Activated T-helper 1 cell treated with Interleukin-2 at 50 U/mL for 16 hours (primary cell): ENCODE measurements around the gene TYSND1.
"Not testable (repeated sequence)": the region's sequence is repeated elsewhere in the genome, so short reads cannot be mapped to it uniquely, and the experiment has no call there.

Source experiments
- DNase-seq: peaks from one replicate; pipeline ENCODE4 v3.0.0-alpha.2; 2020; ENCODE audit warnings: low read depth

The TYSND1 gene

DNA sequence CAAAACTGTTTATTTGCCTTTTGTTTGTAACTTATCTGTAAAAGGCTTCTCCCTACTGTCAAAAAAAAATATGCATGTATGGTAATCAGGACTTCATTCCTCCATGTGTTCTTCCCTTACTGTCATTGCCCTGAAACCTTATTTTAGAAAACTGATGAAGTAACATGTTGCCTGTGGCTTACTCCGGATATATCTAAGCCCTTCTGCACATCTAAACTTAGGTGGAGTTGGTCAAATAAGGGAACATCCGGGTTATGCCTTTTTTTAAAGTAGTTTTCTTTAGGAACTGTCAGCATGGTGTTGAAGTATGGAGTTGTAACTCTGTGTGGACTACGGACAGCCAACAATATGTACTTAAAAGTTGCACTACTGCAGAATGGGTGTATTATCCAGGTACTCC, 17.7 kb upstream of the TYSND1 start:
- no peak for DNase-seq

DNA sequence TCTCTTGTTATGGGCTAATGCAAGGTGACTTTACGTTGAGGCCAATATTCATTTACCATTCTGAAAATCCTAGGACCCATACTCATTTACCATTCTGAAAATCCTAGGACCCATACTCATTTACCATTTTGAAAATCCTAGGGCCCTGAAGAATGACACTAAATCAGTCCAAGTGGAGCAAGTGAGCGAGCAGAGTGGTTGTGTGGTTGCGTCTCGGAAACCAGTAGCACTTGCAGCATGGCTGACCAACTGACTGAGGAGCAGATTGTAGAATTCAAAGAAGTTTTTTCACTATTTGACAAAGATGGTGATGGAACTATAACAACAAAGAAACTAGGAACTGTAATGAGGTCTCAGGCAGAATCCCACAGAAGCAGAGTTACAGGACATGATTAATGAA, 16.9 kb upstream of the TYSND1 start:
- DNase-seq, result no peak

DNA sequence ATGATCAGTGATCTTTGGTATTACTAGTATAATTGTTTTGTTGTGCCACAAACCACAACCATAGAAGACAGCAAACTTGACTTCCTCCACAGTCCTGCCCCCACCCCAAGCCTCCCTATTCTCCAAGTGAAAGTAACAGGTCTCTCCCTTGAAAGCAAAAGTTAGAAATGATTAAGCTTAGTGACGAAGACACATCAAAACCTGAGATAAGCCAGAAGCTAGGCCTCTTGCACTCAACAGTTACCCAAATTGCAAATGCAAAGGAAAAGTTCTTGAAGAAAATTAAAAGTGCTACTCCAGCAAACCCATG, 16.3 kb upstream of the TYSND1 start:
- no peak for DNase-seq

DNA sequence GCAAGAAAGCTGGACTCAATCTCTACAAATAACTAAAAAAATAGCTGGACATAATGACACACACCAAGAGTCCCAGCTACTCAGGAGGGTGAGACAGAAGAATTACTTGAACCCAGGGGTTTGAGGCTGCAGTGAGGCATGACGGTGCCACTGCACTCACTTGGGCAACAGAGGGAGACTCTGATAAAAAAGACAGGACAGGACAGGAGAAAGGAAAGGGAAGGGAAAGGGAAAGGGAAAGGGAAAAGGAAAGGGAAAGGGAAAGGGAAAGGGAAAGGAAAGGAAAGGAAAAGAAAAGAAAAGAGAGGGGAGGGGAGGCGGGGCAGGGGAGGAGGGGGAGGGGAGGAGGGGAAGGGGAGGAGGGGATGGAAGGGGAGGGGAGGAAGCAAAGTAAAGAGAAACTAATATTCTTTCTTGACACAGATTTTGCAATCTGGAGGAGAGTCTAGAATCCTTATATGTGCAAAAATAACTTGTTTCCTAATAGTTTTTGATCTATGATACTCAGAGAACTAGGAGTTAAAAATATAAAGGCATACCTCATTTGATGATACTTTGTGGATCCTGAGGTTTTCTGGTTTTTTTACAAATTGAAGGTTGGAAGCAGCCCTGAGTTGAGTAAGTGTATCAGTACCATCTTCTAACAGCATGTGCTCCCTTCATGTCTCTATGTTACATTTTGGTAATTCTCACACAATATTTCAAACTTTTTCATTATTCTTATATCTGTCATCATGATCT, 15.8 kb upstream of the TYSND1 start:
- DNase-seq, result no peak

DNA sequence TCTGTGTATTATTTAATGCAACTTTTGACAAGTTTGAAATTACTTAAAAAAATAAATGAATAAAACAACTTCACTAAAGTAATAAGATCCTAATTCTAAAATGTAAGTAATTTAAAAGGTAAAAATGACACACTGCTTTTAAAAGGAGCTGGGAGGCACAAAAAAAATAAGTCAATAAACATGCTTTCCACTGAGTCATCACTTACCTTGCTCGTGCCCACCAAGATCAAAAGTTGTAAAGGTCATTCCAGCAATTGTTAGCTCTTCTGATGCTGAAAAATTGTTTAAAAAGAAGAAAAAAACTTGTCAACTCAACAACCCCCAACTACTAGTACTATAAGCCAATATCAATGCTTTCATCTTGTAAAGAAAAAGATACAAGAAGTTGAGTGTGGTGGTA, 14.3 kb upstream of the TYSND1 start:
- DNase-seq, result no peak

DNA sequence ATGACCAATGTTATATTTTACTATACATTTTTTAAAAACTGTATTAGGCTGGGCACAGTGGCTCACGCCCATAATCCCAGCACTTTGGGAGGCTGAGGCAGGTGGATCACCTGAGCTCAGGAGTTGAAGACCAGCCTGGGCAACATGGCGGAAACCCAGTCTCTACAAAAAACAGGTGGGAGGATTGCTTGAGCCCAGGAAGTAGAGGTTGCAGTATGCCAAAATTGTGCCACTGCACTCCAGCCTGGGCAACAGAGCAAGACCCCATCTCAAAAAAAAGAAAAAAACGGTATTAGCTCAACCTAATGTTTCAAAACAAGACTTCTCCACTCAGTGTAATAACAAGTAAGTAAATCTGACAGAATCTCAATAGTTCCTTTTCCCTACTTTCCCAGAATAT, 12.9 kb upstream of the TYSND1 start:
- DNase-seq, result not testable (repeated sequence)

DNA sequence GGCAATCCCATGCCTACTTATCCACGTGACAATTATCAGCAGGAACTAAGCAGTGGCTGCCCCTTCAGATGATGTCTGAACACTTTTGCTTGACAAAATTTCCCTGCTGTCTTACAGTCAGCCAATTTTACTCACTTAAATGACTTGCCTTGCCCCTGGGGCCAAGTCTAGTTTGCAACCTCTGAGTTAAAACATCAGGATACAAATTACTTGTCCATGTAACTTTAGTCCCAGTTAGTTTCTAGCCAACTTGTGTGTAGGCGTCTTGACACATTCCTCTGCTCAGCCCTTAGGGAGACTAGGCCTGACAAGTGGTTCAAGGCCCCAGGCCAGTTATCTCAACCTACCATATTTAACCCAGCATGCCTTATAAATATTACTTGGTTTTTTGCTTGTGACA, 11.6 kb upstream of the TYSND1 start:
- DNase-seq, result no peak

DNA sequence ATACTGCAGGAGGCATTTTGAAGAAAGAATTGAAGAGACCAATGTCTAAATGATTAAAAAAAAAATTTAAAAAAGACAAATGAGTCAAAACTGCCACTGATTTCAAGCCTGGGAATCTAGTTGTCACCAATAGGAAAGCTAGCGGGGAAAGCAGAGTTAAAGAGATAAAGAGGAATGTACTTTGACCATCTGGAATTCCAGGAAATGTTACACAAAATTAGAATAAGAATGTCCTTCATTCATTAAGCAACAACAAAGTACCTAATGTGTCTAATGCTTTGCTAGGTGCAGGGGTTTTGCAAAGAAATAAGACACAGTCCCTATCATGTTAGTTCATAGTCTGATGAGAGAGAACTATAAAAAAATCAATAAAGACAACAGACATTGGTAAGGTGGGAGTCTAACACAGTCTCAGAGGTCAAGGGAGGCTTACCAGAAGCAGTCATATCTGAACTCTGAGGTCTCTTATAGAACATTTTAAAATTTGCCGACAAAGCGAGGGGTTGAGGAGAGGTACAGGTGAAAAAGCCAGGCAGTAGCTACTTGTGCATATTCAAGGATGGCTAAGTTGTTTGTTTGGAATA, 8.8 kb upstream of the TYSND1 start:
- no peak for DNase-seq

DNA sequence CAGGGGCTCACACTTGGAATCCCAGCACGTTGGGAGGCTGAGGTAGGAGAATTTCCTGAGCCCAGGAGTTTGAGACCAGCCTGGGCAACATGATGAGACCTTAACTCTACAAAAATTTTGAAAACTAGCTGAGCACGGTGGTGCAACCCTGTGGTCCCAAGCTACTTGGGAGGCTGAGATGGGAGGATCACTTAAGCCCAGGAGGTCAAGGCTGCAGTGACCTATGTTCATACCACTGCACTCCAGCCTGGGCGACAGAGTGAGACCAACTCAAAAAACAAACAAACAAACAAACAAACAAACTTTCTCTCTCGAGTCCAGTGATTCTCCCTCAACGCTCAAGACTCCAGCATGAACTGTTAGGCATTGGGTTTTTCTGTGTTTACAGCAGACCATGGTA, 2.0 kb upstream of the TYSND1 start:
- no peak for DNase-seq

DNA sequence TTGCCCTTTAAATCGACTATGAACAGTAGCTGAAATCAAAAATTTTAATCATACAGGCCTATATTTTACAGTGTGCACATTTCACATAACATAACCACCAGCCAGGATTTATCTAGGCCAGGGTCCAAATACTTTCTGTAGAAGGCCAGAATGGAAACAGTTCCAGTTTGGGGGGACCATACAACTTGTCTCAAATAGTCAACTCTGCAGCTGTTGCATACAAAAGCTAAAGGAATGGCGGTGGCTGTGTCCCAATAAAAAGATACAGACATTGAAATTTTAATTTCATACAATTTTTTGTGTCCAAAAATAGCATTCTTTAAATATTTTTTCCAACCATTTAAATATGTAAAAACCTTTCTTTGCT, 742 bp upstream of the TYSND1 start:
- no peak for DNase-seq

DNA sequence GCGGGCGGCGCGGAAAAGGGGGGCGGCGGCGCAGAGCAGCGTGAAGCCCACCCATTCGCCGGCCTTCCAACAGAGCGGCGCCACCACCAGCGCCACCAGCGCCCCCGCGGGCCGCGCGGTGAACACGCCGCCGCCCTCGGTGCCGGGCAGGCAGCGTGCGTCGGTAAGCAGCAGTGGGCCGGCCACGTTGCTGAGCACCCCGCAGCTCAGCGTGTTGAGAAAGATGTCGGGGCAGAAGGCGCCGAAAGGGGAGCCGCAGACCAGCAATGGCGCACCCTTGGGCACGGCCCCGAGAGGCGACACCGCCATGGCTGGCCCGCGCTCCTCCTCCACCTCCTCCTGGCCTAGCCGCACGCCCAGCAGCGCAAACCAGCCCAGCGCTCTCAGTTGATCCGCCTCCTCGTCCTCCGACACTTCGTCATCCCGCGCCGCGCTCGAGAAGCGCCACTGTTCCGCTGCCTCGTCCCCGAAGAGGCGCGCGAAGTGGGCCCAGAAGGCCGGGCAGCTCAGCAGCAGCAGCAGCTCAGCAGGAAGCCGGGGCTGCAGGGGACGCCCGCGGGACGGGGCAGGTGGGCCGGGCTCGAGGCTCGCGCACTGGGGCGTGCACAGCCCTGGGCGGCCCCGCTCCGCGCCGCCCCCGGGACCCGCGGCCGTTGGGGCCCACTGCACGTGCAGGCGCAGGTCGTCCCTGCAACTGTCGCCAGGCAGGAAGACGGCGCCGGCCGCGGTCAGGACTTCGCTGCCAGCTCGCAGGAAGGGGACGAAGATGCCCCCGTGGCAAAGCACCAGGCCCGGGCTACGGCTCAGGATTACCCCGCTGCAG, 623 bp downstream of the TYSND1 start:
- peak; percentile 59 for DNase-seq

DNA sequence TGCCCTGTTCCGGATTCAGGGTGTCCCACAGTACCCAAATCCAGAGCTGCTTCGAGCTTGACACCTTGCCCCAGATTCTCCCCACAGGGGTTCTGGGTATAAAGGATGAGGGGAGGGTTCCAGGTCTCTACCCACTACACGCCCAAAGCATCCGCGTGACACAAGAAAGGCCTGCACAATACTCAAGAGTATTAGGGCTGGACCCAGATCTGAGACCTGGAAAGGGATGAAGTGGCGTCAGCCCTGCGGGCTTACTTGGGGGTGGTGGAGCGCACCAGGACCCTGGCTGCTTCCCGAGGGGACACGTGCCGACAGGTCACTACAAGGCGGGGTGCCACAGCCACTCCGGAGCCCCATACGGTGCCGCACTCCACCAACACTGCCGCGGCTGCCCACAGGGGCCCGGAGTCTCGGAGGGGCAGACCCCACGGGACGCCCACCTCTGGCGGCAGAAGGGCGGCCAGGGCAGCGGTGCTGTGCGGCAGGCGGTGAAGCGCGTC, 1.3 kb downstream of the TYSND1 start:
- DNase-seq, result no peak

DNA sequence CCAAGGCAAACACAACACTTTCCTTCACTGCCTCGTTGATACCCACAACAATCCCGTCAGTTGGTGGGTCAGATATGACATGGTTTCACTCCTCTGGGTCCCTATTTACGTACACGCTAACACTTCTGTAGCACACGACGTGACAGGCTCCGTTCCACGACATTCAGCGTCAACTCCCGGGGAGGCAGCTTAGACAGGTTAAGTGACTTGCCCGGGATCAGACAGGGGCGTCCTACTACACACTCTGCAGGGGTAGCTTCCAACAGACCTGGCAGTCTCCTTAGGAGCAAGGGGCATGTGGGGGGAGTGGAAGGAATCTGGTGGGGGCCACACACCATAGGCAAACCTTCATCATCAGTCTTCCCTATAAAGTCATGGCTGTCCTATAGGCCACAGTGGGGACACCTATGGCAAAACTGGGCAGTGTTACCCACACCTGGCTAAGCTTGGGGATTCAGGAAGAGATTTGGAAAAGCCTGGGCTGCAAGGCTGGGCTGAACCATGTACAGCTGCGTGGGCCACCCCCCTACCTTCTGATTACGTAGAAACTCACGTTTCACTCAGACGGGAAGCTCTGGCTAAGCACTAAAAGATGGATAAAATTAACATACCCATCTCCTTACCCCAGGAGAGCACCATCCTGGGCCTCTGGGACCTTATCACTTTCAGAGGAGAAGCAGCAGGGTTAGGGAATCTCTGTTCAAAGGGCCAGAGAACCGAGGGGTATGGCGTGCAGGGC, 2.0 kb downstream of the TYSND1 start:
- DNase-seq, result no peak

DNA sequence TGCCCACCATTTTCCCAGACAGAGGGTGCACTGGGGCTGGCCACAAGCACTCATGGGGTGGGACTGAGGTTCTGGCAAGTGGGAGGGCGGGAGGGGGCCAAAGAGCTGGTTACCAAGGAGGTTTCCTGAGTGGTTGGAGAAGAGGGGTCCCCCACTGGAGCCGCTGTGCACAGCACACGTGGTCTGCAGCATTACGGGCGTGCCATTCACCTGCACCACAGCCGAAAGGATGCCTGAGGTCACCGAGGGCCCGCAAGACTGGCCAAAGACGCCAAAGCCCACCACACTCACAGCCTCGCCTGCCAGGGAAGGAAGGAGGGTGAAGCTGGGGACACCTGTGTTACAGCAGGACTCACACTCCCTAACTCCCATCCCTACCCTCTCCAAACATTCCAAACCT, 3.9 kb downstream of the TYSND1 start:
- DNase-seq, result no peak

DNA sequence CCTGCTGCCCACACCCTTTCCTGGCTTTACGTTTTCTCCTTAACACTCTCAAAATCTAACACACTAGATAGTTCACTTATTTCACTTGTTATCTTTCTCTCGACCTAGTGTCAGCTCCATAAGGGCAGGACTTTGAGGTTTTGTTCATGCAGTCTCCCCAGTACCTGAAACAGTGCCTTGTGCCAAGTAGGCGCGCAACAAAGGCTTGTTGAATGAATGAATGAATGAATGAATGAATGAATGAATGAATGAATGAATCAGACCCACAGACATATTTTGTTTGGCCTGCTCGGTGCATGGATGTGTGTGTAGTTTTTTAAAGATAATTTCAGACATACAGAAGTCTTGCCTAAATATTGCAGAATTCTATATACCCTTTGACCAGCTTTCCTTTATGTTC, 6.2 kb downstream of the TYSND1 start:
- no peak for DNase-seq

DNA sequence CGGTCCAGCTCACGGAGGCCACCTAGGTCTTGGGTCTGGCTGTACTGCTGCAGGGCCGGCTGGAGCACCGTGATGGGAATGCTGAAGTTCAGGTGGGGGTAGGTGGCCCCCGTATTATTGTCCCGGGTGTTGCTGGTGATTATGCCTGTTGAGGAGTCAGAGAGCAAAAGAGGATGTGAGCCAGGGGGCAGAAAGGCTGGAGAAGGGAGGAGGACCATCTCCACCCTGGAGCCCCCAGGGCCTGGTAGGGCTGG, 6.6 kb downstream of the TYSND1 start:
- DNase-seq, result no peak

DNA sequence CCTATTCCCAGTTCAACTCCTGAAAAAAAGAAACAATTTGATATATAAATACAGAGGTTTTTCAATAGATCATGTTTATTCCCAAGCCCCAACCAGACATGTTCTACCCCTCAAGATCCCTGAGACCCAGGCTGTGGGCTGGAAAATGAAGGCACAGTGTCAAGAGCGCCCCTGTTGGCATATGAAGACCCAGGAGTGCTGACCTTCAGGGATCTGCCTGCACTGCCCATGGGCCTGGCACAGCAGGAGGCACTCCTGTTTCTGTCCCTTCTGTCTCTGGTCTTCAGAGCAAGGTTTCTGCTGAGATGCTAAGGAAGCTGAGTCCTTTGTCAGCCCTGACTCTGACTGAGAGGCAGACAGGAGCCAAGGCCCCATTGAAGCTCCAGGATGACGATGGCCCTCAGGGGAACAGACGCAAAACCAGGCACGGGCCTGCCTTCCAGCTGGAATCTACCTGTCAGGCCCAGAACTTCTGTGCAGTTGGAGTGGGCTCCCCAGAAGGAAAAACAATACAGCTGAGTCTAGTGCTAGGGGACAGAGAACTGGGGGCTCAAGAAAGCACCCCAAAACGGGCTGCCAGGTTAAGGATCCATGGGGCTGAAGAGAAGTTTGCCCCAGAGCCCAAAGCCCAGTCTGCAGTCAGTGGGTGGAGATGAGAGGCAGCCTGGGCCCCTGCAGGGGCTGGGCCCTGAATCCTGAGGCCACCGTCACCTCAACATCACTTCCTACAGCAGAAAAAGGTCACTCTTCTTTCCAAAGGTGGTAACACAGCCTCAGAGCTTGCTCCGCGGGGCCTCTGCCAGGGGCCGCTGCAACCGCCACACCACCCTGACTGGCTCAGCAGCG, 7.1 kb downstream of the TYSND1 start:
- DNase-seq, result no peak

DNA sequence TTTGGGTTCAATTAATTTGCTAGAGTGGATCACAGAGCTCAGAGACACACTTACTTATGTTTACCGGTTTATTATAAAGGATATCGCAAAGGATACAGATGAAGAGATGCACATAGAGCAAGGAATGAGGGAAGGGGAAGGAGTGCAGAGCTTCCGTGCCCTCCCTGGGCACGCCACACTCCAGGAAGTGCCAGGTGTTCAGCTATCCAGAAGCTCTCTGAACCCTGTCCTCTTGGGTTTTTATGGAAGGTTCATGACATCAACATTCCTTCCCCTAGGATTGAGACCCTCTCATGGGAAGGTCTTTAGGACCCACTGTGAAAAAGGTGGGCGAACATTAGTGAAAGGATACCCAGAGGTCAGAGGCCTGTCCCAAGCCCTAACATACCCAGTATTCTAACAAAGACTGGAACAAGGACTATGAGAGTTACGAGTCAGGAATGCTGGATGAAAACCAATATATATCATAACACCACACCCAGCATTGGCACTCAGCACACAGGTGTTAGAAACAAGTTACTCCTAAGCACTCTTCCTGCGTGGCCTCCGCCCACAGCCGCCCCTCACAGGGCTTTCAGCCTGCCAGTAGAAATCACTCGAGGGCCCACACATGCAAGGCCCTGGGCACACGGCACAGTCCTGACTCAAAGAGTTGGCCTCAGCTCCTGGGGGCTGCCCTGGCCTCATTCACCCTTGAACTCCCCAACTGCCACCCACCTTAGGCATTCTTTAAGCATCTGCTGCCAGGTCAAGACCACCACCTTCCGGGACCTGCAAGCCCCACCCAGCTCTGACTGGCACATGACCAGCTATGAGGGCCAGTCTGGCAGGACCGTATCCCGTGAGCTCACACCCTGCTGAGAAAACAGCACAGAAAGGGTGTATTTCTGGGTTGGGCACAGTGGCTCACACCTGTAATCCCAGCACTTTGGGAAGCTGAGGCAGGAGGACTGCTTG, 8.3 kb downstream of the TYSND1 start:
- no peak for DNase-seq

DNA sequence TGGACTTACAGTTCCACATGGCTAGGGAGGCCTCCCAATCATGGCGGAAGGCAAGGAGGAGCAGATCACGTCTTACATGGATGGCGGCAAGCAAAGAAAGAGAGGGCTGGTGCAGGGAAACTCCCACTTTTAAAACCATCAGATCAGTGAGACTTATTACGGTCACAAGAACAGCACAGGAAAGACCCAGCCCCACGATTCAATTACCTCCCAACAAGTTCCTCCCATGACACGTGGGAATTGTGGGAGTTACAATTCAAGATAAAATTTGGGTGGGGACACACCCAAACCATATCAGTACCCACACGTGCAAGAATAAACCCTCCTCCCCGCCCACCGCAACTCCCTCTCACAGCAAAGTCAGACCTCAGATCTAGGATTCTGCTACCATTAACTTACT, 9.4 kb downstream of the TYSND1 start:
- no peak for DNase-seq

DNA sequence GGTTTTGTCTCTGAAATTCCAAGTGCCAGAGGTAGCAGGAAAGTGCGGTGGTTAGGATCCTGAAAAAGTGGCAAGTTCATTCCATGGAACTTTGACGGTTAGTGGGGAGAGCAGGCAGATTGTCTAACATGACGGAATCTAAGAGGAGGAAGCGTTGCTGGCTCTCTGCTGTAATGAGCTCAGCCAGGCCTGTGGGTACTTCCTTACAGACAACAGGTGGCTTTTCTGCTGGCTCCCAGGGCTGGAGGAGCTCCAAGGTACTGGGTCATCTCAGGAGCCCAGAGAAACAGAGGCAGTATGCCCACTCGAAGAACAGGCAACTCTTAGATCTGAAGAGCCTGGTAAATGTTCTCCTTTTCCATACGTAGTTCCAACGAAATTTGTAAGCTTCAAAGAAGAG, 10.8 kb downstream of the TYSND1 start:
- no peak for DNase-seq

DNA sequence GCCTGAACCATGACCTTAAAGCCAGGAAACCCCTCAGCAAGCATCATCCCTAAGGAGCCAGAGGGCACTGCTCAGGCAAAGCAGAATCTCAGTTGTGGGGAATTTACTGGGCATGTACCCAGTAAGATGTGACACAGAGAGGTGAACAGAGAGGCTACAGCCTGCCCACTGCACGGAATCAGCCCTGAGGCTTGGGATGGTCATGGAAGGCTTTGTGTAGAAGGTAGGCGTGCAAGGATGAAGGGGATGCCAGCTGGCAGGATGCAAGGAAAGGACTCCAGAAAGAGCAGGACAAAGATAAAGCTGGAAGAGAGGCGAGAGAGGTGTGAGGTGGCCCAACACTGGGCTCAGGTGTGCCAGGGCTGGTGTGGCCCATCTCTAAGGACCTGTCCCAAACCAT, 11.5 kb downstream of the TYSND1 start:
- DNase-seq, result no peak
